Left renal pelvis (tissue), 4 donors: ENCODE data around the gene SIX2. TPM values are rescaled to one million over a fixed set of nuclear protein-coding genes. Genes with fewer than 3 reads are reported as not detected.

Source experiments
- DNase-seq, 4 donors: peaks; one replicate each; pipeline ENCODE4 v3.0.0-alpha.2; 2013; ENCODE audit warnings: low read depth in 4 of 4, low spot score in 3 of 4
- polyA plus RNA-seq, 4 donors: library from polyadenylated mRNA; unstranded; fragments of 120-200 nt; gene quantifications; one replicate each; pipeline ENCODE4 v1.2.1, GENCODE V29; 2013; ENCODE audit not compliant: insufficient read length in 4 of 4

Gene SIX2
- polyA plus RNA-seq, 4 donors: 20.8 to 31.9 (median 28.5) TPM

- no peak for DNase-seq
Measured at GRCh38 chr2:45003579-45004551, 5.4 kb downstream of the SIX2 start.

- no peak for DNase-seq
Measured at GRCh38 chr2:45002686-45003085, 6.6 kb downstream of the SIX2 start.

GRCh38 chr2:45001869-45002385, 7.3 kb downstream of the SIX2 start:
- DNase-seq: no peak

DNA sequence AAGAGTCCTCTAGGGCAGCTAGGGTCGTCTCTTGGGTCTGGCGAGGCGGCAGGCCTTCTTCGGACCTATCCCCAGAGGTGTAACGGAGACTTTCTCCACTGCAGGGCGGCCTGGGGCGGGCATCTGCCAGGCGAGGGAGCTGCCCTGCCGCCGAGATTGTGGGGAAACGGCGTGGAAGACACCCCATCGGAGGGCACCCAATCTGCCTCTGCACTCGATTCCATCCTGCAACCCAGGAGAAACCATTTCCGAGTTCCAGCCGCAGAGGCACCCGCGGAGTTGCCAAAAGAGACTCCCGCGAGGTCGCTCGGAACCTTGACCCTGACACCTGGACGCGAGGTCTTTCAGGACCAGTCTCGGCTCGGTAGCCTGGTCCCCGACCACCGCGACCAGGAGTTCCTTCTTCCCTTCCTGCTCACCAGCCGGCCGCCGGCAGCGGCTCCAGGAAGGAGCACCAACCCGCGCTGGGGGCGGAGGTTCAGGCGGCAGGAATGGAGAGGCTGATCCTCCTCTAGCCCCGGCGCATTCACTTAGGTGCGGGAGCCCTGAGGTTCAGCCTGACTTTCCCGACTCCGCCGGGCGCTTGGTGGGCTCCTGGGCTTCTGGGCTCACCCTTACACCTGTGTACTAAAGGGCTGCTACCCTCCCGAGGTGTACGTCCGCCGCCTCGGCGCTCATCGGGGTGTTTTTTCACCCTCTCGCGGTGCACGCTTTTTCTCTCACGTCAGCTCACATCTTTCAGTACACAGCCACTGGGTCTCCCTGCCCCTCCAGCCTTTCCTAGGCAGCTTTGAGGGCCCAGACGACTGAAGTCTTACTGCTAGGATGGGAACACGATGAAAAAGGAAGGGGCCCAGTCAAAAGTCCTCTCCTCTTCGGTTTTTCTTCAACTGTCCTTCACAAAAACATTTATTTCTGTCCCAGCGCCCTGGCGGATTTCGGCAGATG, 8.1 kb downstream of the SIX2 start:
- no peak for DNase-seq

GRCh38 chr2:45000341-45000901, 8.8 kb downstream of the SIX2 start:
- DNase-seq: no peak

- no peak for DNase-seq
Measured at GRCh38 chr2:44999540-44999939, 9.7 kb downstream of the SIX2 start.

DNA sequence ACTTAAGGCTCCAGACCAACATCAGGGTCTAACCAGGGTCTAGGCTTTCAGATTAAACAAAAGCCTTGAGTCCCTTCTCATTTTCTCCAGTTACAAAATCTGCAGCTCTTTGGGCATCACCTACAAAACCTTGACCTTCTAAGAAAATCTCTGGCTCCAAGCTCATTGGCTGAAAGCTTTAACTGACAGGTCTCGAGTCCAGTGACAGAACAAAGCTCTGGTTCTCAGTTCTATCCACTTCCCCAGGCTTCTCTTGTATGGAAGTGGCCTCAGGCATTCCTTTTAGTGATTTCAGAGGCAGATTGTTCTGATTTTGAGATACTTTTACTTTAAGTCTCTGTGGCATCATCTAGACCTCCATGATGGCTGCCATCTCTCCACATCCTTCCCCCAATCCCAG, 11.3 kb downstream of the SIX2 start:
- DNase-seq: no peak

DNA sequence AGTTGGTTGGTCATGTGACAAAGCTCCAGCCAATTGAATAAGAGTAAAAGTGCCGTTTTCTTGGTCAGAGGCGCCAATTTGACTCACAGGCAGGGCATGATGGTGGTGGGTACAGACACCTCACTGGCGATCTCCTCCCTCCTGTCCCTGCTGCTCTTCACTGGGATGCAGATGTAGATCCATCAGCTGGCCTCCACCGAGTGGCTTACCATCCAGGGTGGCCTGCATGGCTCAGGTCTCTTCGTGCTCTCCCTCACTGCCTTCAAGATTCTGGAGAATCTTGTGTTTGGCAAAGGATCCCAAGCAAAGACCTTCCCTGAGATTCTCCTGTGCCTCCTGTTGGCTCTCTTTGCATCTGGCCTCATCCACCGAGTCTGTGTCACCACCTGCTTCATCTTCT, 12.9 kb downstream of the SIX2 start:
- DNase-seq: no peak

- DNase-seq: no peak
Measured at GRCh38 chr2:44994377-44994776, 14.9 kb downstream of the SIX2 start.

DNA sequence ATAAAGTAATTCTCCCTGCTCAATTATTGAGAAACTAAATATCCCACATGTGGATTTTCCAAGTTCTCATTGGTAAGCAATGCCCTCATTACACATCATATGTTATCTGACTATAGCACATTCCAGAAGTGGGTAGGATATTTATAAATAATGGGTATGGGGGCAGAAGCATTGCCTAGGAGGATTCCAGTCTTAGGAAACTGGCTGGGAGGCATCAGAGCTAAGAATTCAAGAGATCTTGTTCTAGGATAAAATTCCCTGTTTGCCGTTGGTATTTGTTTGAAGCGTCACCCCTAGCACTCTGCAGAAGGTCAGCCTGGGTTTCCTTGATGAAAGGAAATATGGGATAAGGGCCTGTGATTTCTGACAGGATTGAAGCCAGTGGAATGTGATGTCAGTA, 20.1 kb downstream of the SIX2 start:
- DNase-seq: no peak

DNA sequence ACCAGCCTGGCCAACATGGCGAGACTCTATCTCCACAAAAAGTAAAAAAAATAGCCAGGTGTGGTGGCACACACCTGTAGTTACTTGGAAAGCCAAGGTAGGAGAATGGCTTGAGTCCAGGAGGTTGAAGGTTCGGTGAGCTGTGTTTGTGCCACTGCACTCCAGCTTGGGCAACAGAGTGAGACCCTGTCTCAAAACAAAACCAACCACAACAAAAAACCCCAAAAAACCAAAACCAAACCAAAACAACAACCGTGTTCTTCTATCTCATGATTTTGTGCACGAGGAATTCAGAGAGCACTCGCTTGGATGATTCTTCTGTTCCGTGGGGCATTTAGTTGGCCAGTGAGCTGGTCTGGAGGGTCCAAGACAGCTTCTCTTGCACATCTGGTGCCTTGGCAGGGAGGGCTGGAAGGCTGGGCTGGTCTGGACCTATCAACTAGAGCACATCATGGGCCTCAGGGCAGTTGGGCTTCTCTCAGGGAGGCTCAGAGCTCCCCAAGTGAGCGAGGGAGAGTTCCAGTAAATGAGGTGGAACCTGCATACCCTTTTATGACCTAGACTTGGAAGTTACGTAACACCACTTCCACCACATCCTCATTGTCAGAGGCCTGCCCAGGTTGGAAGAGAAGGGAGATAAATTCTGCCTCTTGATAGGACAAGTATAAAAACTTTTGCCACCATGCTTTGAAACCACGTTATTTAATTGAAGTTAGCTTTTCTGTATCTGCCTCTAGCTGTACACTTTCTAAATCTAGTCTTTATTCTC, 25.2 kb downstream of the SIX2 start:
- no peak for DNase-seq

- peak in 3 of 4 donors; percentile 67 to 77 (median 77) for DNase-seq
Measured at GRCh38 chr2:44981714-44982108, 27.5 kb downstream of the SIX2 start.

GRCh38 chr2:44980751-44981713, 28.2 kb downstream of the SIX2 start:
- no peak for DNase-seq

DNA sequence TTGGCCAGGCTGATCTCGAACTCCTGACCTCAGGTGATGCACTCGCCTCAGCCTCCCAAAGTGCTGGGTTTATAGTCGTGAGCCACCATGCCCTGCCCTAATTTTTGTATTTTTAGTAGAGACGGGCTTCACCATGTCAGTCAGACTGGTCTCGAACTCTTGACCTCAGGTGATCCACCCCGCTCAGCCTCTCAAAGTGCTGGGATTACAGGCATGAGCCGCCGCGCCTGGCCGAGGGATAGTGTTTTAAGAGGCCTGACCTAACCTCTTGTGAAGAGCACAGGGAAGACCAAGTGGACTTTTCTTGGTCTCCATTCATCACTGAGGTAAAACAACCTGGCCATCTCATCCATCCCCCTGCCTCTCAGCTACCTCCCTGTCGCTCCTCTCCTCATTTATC, 29.7 kb downstream of the SIX2 start:
- DNase-seq: no peak

- no peak for DNase-seq
Measured at GRCh38 chr2:44975571-44976450, 33.4 kb downstream of the SIX2 start.

DNA sequence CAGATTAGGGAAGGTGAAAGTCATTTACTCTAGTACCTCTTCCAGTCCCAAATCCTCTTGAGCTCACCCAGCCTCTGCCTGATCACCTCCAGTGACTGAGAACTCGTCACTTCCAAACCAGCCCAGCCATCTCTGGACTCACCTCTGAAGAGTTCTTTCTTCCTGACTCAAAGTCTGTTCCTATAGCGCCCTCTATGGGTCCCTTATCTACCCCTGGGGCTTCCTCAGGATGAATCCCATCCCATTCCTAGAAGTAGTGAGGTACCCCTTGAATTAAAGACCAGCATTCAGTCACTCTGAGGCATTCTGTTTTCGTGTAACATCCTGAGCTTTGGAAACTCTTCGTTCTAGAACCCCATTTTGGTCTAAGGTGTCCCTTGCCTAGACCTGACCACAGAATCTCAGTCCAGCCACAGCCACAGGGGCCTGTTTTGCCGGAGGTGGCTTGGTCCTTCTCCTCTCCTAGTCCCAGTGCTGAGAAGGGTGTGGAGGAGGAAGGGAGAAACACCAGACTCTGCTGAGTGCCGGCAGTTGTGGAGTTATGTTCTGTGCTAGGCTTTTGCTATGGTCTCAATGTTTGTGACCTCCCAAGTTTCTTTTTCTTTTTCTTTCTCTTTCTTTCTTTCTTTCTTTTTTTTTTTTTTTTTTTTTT, 35.1 kb downstream of the SIX2 start:
- no peak for DNase-seq

- DNase-seq: no peak
Measured at GRCh38 chr2:44972771-44973535, 36.3 kb downstream of the SIX2 start.
